ENCODE results near the gene PRDM12. TPM values are rescaled to one million over a fixed set of nuclear protein-coding genes. Genes with fewer than 3 reads are reported as not detected.

PRDM12 gene
- total and polyA plus RNA-seq, 2 donors from 2014 or later = not detected

DNA sequence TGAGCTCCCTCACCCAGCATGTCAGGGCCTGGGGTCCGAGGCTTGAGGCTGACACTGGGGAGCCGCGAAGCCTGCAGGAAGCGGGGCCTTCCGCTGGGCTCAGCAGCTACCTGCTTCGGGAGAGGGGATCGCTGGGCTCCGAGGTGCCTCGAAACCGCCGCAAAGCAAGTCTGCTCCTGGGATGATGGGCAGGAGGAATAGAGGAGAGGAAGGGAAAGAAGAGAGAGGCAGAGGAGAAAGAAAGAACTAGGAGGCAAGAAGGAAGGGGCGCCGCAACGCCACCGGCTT is 1.5 kb upstream of the PRDM12 start:
- Histone ChIP-seq H3K36me3 (ENCODE audit: control insufficient read depth in 2 of 3, insufficient read depth in 3 of 3, low read length in 3 of 3) (no peaks in the 10 kb centered on the region), H3K4me1 (ENCODE audit: control insufficient read depth in 2 of 3, insufficient read depth in 2 of 3, low read depth in 1 of 3, low read length in 3 of 3) (peaks cover 0 to 3% (median 0%) of the 10 kb centered on the region in 3 donors), H3K9me3 (ENCODE audit: control insufficient read depth in 2 of 3, insufficient read depth in 1 of 3, low read length in 3 of 3) (no peaks in the 10 kb centered on the region), H3K9ac (ENCODE audit: low read length in 3 of 3) (no peak overlapping the region), H3K27ac (ENCODE audit: low read depth in 2 of 2, low read length in 2 of 2) (no peak overlapping the region), H3K27me3 (ENCODE audit: control insufficient read depth, insufficient read depth, low read length) (peaks cover 47% of the 10 kb centered on the region), H3K4me3 (ENCODE audit: low read length in 3 of 3) (no peak overlapping the region)
- FAIRE-seq (no peak), DNase-seq (peak in 1 of 5 donors; percentile 32)
- intact Hi-C loops (cut with DNase I) = no loop called here
- TF ChIP-seq, protein P1, sequence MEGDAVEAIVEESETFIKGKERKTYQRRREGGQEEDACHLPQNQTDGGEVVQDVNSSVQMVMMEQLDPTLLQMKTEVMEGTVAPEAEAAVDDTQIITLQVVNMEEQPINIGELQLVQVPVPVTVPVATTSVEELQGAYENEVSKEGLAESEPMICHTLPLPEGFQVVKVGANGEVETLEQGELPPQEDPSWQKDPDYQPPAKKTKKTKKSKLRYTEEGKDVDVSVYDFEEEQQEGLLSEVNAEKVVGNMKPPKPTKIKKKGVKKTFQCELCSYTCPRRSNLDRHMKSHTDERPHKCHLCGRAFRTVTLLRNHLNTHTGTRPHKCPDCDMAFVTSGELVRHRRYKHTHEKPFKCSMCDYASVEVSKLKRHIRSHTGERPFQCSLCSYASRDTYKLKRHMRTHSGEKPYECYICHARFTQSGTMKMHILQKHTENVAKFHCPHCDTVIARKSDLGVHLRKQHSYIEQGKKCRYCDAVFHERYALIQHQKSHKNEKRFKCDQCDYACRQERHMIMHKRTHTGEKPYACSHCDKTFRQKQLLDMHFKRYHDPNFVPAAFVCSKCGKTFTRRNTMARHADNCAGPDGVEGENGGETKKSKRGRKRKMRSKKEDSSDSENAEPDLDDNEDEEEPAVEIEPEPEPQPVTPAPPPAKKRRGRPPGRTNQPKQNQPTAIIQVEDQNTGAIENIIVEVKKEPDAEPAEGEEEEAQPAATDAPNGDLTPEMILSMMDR (IDR thresholded peaks at IDR 0.05; ENCODE audit: borderline replicate concordance, extremely low read depth, insufficient read depth) = no peak

DNA sequence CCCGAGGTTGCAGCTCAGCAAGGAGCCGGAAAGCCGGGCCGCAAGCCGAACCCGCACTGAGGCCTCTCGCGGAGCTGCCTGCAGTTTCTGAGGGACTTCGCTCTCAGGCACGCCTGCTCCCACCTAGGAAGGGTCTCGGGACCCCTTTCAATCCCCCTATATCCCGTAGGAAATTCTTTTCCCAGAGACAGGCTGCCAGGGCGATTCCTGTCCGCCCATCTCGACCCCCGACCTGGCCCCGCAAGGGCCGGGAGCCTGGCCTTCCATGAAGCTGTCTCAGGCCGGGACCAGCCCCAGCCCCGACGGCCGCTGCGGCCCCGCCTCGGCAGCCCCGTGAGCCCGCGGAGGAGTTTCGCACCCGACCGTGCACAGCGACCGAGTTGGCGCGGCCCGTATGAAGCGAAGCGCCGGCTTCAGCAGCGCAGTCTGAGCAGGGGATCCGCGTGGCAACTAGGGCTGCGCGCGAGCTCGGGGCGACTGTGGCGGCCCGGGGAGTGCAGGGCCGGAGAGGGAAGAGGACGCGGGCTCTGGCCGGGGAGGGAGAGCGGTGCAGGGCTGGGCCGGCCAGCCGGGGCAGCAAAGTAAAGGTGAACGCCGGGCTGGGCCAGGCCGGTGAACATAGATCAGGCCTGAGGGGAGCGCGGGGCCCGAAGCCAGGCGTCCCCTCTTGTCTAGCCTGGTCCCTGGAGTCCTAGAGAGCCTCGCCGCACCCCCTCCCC is 977 bp upstream of the PRDM12 start:
- H3K4me1 ChIP-seq (ENCODE audit: control insufficient read depth in 2 of 3, insufficient read depth in 2 of 3, low read depth in 1 of 3, low read length in 3 of 3) = peaks cover 0 to 3% (median 0%) of the 10 kb centered on the region in 3 donors
- no peak overlapping the region for H3K4me3 ChIP-seq (ENCODE audit: low read length in 3 of 3)
- no peaks in the 10 kb centered on the region for H3K9me3 ChIP-seq (ENCODE audit: control insufficient read depth in 2 of 3, insufficient read depth in 1 of 3, low read length in 3 of 3)
- no peak overlapping the region for H3K27ac ChIP-seq (ENCODE audit: low read depth in 2 of 2, low read length in 2 of 2)
- peaks cover 46% of the 10 kb centered on the region for H3K27me3 ChIP-seq (ENCODE audit: control insufficient read depth, insufficient read depth, low read length)
- FAIRE-seq (no peak), DNase-seq (no peak)
- no peak overlapping the region for H3K9ac ChIP-seq (ENCODE audit: low read length in 3 of 3)
- TF ChIP-seq, protein P1 (IDR thresholded peaks at IDR 0.05; ENCODE audit: borderline replicate concordance, extremely low read depth, insufficient read depth) = no peak
- H3K36me3 ChIP-seq (ENCODE audit: control insufficient read depth in 2 of 3, insufficient read depth in 3 of 3, low read length in 3 of 3) = no peaks in the 10 kb centered on the region
- intact Hi-C loops (cut with DNase I) = no loop called here

DNA sequence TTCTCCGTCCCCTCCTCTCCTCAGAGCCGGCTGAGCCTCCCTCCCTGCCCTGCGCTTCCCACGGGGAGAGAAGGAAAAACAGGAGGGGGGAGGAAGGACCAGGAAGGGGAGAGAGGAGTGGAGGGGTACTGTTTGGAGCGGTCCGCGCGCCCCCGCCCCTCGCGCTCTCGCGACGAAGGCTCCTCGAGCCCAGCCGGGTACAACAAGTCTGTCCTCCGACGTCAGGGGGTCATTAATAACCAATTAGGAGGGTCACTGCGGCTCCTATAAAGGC is 480 bp upstream of the PRDM12 start:
- peaks cover 0 to 3% (median 0%) of the 10 kb centered on the region in 3 donors for H3K4me1 ChIP-seq (ENCODE audit: control insufficient read depth in 2 of 3, insufficient read depth in 2 of 3, low read depth in 1 of 3, low read length in 3 of 3)
- intact Hi-C loops (cut with DNase I) = no loop called here
- no peaks in the 10 kb centered on the region for H3K9me3 ChIP-seq (ENCODE audit: control insufficient read depth in 2 of 3, insufficient read depth in 1 of 3, low read length in 3 of 3)
- H3K36me3 ChIP-seq (ENCODE audit: control insufficient read depth in 2 of 3, insufficient read depth in 3 of 3, low read length in 3 of 3) = no peaks in the 10 kb centered on the region
- peaks cover 41% of the 10 kb centered on the region for H3K27me3 ChIP-seq (ENCODE audit: control insufficient read depth, insufficient read depth, low read length)
- TF ChIP-seq, protein P1 (IDR thresholded peaks at IDR 0.05; ENCODE audit: borderline replicate concordance, extremely low read depth, insufficient read depth) = no peak
- H3K4me3 ChIP-seq (ENCODE audit: low read length in 3 of 3) = no peak overlapping the region
- no peak for DNase-seq
- no peak overlapping the region for H3K9ac ChIP-seq (ENCODE audit: low read length in 3 of 3)
- FAIRE-seq = no peak
- H3K27ac ChIP-seq (ENCODE audit: low read depth in 2 of 2, low read length in 2 of 2) = no peak overlapping the region

DNA sequence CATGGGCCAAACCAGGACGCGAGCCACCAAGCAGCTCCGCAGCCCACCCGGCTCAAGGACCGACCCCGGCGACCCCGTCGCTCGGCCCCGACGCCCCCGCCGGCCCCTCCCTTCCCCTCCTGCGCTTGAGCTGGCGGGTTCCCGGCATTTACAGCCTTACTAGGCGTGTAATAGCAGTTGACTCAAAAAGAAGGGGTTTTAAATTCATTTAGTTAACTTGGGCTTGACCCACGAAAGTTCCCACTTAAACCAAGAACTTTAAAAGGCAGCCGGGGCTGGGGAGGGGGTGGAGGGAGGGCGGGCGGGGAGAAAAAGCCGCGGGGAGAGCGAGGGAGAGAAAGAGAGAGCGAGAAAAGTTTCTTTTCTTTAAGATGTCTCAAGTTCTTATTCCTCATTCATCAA is 636 bp downstream of the PRDM12 start:
- Histone ChIP-seq H3K9ac (ENCODE audit: low read length in 3 of 3) (no peak overlapping the region), H3K4me1 (ENCODE audit: control insufficient read depth in 2 of 3, insufficient read depth in 2 of 3, low read depth in 1 of 3, low read length in 3 of 3) (peaks cover 0 to 3% (median 0%) of the 10 kb centered on the region in 3 donors), H3K4me3 (ENCODE audit: low read length in 3 of 3) (no peak overlapping the region), H3K9me3 (ENCODE audit: control insufficient read depth in 2 of 3, insufficient read depth in 1 of 3, low read length in 3 of 3) (no peaks in the 10 kb centered on the region), H3K27me3 (ENCODE audit: control insufficient read depth, insufficient read depth, low read length) (peaks cover 38% of the 10 kb centered on the region), H3K27ac (ENCODE audit: low read depth in 2 of 2, low read length in 2 of 2) (no peak overlapping the region), H3K36me3 (ENCODE audit: control insufficient read depth in 2 of 3, insufficient read depth in 3 of 3, low read length in 3 of 3) (no peaks in the 10 kb centered on the region)
- intact Hi-C loops (cut with DNase I) = no loop called here
- no peak for FAIRE-seq
- TF ChIP-seq, protein P1 (IDR thresholded peaks at IDR 0.05; ENCODE audit: borderline replicate concordance, extremely low read depth, insufficient read depth) = no peak
- DNase-seq = no peak
